Tongue (tissue), 2 donors: ENCODE measurements around the gene KCTD12. TPM values are rescaled to one million over a fixed set of nuclear protein-coding genes. Genes with fewer than 3 reads are reported as not detected.

ENCODE experiments used
- DNase-seq: peaks from one replicate; pipeline ENCODE4 v3.0.0-alpha.2; 2015
- total RNA-seq: library from RNA; depleted of rRNA; stranded (reverse); fragments of >200 nt; gene quantifications from one replicate; pipeline ENCODE4 v1.2.3, GENCODE V29; 2014

KCTD12 gene
- total RNA-seq, 1 donor from 2014 or later = 178 TPM

DNA sequence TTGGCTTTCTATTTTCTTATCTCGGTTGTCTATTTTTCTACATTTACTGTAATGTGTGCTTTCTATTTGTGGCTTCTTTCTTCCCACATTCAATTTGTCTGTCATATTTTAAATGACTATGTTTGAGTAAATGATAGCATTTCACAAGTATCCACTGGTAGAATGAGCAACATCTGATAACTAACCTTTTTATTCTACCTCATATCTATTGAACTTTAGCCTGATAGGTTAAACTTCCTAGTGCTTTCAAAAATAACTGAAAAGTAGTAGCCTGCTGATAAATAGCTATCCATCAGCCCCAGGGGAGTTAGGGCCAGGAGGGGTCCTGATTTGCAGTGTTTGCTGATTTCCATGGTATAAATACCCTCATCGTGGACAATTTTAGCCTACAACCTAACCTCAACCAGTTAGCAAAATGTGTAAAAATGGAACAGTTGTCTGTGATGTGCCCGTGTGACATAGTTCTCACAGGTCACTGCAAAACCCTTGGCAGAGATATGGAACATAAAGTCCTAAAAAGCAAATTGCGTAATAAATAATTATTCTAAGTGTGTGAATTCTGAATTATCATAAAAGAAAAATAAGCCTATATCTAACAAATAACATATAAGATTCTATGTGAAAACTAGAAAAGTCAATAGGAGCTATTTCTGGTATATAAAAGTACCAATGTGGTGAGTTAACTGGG, 32.1 kb downstream of the KCTD12 start:
- no peak for DNase-seq

DNA sequence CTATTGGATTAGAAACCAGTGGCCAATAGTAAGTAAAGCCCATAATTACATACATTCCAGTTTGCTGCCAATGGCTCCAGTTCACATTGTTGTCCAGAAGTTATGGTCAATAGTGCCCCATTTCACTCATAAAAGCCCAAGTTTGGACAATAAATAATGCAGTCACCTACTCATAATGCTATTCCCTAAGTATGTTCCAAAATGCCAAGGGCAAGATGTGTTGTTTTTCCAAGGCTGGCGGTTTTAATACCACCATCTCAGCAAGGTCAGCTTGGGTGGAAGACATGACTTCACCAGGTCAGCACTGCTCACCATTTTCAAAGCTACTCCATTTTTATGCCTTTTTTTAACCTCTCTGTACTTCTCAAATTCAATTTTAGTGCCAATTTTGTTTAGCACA, 32.7 kb downstream of the KCTD12 start:
- no peak for DNase-seq

DNA sequence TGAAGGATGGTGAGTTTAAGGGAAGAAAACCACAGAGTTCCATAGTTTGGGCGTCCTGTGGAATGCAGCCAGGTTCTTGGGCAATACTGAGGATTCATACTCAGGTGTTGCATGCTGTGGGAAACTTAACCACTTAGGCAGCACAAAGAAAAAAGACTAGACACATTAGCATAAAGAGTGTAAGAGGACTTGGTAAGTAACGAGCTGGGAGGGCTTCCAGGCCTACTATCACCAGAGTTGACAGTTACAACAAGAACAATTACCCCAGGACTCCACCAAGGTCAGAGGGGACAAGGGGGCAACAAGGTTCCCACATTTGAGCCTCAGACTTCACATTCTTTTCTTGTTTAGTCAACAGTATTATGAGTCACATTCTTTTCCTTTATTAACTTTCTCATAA, 33.2 kb downstream of the KCTD12 start:
- no peak for DNase-seq

DNA sequence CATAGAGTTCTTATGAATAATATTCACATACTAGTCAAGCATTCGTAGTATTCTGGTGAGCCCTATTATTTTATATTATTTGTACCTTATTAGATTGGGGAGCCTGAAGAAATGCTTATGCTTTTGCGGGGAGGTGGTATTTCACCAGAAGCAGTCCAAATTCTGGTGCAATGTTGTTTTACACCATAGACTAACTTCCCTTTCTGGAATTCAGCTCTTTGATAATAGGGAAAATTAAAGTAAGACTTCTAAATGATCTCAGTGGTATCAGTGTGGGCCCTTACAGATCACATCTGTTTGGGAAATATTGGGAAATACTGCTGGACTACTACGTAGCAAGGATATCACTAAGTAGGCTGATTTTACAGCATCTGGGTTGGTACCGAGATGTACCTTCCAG, 34.2 kb downstream of the KCTD12 start:
- DNase-seq = no peak

DNA sequence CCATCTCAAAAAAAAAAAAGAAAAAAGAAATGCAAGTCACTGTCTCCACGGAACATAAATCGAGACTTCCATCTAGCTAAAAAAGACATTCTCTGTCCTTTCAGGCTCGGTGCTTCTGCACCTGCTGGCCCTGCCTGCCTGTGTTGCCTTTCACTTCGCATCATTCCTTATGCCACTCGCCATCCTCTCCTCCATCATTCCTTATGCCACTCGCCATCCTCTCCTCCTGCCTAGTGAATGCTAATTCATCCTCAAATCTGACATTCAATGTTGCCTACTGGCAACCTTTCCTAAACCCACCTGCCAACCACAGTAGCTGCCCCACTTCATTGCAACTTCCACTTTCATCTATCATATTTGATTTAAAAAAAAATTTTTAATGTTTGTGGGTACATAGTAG, 36.7 kb downstream of the KCTD12 start:
- DNase-seq = no peak

DNA sequence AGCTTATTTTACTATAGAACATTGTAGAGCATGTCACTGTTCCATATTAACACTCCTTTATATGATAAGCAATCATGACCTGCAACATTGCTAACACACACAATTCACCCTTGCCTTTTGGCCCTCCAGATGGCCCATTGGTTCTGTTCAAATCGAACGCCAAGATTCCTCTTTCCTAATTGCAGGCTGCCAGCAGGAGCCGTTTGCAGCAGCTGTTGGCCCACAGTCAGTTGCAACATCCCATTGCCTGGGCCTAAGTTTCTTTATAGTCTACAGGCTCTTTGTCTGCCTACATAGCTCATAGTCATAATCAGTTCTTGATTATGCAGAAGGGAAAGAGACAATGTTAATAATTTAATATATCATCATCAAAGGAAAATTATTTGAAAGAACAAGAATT, 37.6 kb downstream of the KCTD12 start:
- peak; percentile 63 for DNase-seq

DNA sequence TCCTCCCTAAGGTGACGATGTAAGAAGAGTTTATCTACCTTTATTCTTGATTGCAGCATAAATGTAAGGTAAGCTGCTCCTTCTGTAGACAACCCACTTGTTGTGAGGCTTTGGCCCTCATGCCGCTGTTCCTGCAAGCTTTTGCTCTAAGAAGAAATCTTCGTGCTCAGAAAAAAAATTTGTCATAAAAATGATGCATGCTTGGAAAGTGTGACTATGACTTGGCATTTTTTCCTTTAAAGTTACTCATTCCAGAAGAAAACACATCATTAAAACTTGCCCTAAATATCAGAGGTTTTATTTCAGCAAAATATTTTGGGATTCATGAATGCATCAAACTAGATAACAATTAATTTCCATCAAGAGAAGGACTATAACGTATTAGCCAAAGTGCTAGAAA, 39.8 kb downstream of the KCTD12 start:
- no peak for DNase-seq

DNA sequence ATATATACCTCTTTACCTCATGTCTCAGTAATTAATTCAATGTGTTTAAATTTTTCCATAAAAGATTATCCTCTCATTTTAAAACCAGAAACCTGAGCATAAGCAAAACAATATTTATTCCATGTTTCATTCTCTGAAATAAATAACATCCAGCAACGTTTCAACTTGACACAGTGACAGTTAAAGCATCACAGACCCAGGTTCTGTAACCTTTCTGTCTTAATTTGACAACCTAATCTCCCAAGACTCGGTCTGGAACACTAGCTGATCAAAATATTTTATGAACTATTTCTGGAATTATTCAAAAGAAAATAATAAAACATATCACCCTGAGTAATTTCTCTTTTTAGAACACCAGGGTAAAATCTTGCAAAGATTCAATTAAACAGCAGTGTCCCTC, 40.3 kb downstream of the KCTD12 start:
- peak; percentile 40 for DNase-seq

DNA sequence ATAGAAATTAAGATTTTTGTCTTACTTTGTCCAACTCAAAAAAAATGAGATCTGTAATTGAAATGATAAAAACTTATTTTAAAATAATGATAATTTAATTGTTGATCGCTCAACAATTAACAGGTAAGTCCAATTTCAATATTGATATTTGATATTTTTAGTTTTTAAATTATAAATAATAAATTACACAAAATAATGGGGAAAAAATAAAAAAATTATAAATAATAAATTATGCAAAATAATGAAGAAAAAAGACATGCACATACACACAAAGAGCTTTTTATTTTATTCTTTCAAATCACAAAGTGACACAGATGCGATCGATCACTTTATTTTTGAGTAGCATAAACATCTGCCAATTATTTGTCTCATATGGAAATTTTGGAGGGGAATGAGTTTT, 40.8 kb downstream of the KCTD12 start:
- DNase-seq = no peak

DNA sequence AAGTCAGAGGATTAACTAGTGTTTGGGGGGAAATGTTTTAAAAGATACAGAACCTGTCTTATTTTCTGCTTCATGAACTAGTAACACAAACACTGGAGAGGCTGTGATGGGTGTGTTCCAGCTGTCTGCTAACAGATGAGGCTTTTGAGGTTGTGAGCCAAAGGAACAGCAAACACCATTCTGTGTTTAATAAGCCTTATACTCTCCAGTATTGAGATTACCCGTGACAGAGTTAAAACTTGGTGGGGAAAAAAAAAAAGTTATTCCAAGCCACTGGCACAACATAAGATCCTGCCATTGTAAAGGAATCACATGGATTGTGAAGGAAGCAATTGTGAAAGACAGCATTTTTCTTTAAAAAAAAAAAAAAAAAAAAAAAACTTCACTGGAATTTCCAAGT, 48.4 kb downstream of the KCTD12 start:
- DNase-seq = peak; percentile 90

DNA sequence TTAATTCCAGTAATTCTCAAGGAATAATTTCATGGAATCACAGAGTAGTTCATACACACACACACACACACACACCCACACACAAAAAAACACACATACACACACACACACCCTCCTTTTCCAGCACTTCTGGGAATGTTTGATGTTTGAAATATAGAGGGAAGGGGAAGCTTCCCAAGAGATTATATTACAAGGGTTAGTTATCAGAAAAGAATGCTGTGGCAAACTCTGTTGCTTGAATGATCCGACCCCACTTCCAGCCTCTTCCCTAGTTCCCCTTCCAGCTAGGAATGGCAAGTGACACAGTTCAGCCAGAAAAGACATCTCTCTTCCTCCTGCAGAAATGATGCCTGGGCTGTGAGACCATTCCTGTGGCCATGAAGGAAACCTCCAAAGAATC, 49.9 kb downstream of the KCTD12 start:
- DNase-seq = no peak

DNA sequence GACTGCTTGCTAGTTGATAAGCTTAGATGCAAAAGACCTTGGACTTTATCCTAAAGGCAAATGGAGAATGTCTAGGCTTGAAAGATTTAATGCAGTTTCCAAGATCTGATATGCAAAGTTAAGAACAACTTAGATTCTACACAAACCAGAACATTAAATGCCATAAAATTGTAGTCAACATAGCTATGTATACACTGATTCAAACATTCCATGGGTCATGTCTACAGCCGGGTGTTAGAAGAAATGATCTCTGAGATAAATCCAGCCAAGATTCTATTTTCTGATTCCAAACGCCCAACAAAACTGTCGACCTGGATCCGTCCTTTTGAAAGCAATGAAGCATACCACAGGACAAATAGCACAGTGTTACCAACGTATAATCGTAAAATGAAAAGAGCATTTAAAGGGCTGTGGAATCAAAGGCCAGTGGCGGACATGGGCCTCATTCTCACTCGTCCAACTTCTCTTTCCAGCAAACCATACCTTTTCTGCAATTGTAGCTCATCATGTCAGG, 52.7 kb downstream of the KCTD12 start:
- no peak for DNase-seq

DNA sequence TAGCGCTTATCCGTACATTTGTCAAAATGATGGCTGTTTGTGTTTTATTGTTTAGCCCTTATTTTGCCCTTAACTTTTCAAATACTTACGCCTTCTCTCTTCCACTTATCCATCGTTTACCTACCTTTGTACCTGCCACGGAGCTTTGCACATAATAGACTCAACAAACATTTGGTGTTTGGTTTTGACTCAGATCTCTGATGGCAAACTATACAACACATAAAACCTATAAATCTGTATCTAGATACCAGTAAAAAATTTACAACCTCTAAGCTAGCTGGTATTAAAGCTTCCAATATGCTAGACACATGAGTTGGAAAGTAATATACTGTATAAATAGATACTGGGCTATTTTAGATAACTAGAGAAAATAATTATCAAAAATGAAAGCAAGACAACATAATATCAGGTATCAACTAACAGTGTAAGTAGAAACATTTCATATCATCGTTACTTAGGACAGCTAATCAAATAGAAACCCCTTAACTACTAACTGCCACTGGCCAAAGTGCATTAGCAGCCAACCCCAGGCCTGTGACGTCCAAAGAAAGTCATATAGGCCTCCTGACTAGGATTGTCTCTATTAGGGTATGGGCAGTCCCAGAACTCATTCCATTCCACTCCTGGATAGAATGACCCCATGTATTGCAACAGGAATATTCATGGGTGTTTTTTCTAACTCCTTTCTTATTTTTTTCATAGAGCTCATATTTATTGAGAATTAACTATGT, 53.8 kb downstream of the KCTD12 start:
- no peak for DNase-seq

DNA sequence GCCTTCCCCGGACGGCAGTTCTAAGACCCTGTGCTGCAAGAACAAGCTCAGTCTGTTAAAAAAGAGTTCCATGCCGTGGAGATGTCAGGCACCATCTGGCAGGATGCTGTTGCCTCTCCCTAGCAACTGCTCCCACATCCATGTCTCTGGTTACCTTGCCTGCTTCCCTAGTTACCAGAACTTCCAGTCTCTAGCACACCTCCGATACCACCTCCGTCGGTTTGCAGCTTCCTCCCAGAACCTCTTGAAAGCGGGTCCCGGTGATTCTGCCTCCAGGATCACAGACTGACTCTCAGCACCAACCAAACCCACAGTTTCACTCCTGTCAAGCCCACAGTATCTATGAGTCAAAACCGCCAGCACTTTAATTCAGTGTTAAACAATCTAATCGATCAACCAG, 55.4 kb downstream of the KCTD12 start:
- no peak for DNase-seq

Other genes with a start within 250 kb of the KCTD12 start
- not detected for gene ACOD1, start 62.1 kb upstream of the KCTD12 start, total RNA-seq
- gene CLN5, start 105.7 kb upstream of the KCTD12 start, total RNA-seq = 21.7 TPM
- gene FBXL3, start 140.8 kb upstream of the KCTD12 start, total RNA-seq = 89.9 TPM